ENCODE results near the gene VOPP1. TPM values are rescaled to one million over a fixed set of nuclear protein-coding genes. Genes with fewer than 3 reads are reported as not detected.

The VOPP1 gene
- total and polyA plus RNA-seq, 2 of the 13 experiments (the other 11 are each of a cell fraction or from before 2014, with no cell fraction given), result 21.8 to 55.3 TPM

DNA sequence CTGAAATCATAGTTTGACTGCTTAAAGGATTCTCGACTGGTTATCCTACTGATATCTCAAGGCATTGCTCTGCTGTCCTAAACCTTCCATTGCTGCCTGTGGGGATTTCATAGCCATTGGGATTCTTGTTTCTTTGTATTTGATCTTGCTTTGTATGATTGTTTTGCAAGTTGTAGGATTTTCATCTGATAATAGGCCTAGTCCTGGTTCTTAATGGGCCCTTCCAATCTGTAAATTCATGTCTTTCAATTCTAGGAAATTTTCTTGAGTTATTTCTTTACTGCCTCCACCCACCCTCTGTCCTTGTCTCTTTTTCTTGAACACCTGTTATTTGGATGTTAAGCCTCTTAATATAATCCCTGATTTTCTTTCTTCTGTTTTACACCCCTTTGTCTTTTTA, 134.9 kb downstream of the VOPP1 start:
- TF ChIP-seq MEF2D (CRISPR knock-in tag; IDR thresholded peaks at IDR 0.05) (no peak), ZNF282 (IDR thresholded peaks at IDR 0.05; ENCODE audit: partially characterized antibody) (no peak), ZNF781 (CRISPR knock-in tag; IDR thresholded peaks at IDR 0.05; ENCODE audit: borderline replicate concordance, not compliant biosample characterization) (no peak), ZNF234 (CRISPR knock-in tag; conservative IDR thresholded peaks at IDR 0.05) (no peak), ZNF10 (CRISPR knock-in tag; IDR thresholded peaks at IDR 0.05; ENCODE audit: borderline replicate concordance, low read depth) (no peak), ZNF773 (CRISPR knock-in tag; IDR thresholded peaks at IDR 0.05; ENCODE audit: borderline replicate concordance) (no peak), STAG1 (CRISPR knock-in tag; IDR thresholded peaks at IDR 0.05) (no peak), ZNF101 (CRISPR knock-in tag; IDR thresholded peaks at IDR 0.05; ENCODE audit: borderline replicate concordance, low read depth) (no peak)
- CTCF ChIA-PET (ENCODE audit: low intra/inter-chr PET ratio, low total read pairs), result no interaction called here
- ATAC-seq (no peak), FAIRE-seq (no peak), DNase-seq (ENCODE audit: low spot score) (no peak)
- Histone ChIP-seq H3K4me2 (ENCODE audit: low read depth, low read length) (no peak overlapping the region), H3K9ac (ENCODE audit: insufficient read depth, low read depth, low read length) (no peak overlapping the region), H3K27ac (ENCODE audit: extremely low read length, insufficient read depth, low read length) (no peak overlapping the region), H3K27me3 (ENCODE audit: control insufficient read depth in 1 of 2, insufficient read depth in 2 of 2, low read length in 2 of 2) (no peaks in the 10 kb centered on the region), H3K36me3 (replicated peaks in 1 of 2; ENCODE audit: control insufficient read depth in 1 of 2, insufficient read depth in 2 of 2, low read length in 2 of 2) (no peaks in the 10 kb centered on the region; a peak in 1 of 5 replicates), H3K4me3 (replicated peaks in 1 of 3; ENCODE audit: insufficient read depth in 1 of 3, low read depth in 2 of 3, low read length in 3 of 3) (no peak overlapping the region), H3K9me3 (ENCODE audit: low read length) (no peaks in the 10 kb centered on the region), H3K79me2 (ENCODE audit: insufficient read depth, low read length) (no peaks in the 10 kb centered on the region), H3K4me1 (ENCODE audit: insufficient read depth, low read length) (peaks cover 6% of the 10 kb centered on the region; the same call in 1 of the 2 replicates), H4K20me1 (ENCODE audit: insufficient read depth, low read length) (no peaks in the 10 kb centered on the region), H2AFZ (ENCODE audit: low read length) (no peak overlapping the region)
- in situ Hi-C loops (cut with HindIII; ENCODE audit: extremely low pct_ligation_motif_present, low pct_unique_long_range_greater_than_20kb), result loop anchor here (10.0 kb wide), 1 partner anchor 157 kb away; no protein-coding TSS in a partner anchor
- intact Hi-C loops (cut with micrococcal nuclease; ENCODE audit: unreplicated experiment), result no loop called here
- no TSS peak for BruUV-seq (replicated peaks)
- 100% methylated on average over 1 of the region's 1 CpG for WGBS (ENCODE audit: low lambda C conversion rate)
- POLR2A ChIA-PET, result no interaction called here

DNA sequence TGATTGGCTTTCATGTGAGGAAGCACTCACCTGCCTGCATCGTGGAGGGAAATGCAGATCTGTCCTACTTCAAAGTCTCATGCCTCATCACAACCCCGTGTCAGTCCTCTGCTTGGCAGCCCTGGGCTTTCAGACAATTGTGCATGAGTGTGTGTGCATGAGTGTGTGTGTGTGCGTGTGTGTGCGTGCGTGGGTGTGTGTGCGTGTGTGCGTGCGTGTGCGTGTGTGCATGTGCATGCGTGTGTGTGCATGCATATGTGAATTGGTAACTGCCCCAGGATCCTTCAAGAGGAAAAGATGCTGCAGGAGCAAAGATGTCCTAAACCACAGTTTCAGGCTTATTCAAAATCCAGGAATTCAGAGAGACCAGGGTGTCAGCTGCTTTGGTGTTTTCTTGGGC, 135.8 kb downstream of the VOPP1 start:
- intact Hi-C loops (cut with micrococcal nuclease; ENCODE audit: unreplicated experiment), result no loop called here
- Histone ChIP-seq H3K9me3 (ENCODE audit: low read length) (no peaks in the 10 kb centered on the region), H3K4me2 (ENCODE audit: low read depth, low read length) (no peak overlapping the region), H3K27ac (ENCODE audit: extremely low read length, insufficient read depth, low read length) (no peak overlapping the region), H3K36me3 (replicated peaks in 1 of 2; ENCODE audit: control insufficient read depth in 1 of 2, insufficient read depth in 2 of 2, low read length in 2 of 2) (peaks cover 1 to 2% of the 10 kb centered on the region in 2 experiments; a peak in 3 of 5 replicates), H3K4me1 (ENCODE audit: insufficient read depth, low read length) (peaks cover 6% of the 10 kb centered on the region; the same call in 1 of the 2 replicates), H3K9ac (ENCODE audit: insufficient read depth, low read depth, low read length) (no peak overlapping the region), H3K79me2 (ENCODE audit: insufficient read depth, low read length) (no peaks in the 10 kb centered on the region), H2AFZ (ENCODE audit: low read length) (no peak overlapping the region), H3K4me3 (replicated peaks in 1 of 3; ENCODE audit: insufficient read depth in 1 of 3, low read depth in 2 of 3, low read length in 3 of 3) (no peak overlapping the region), H3K27me3 (ENCODE audit: control insufficient read depth in 1 of 2, insufficient read depth in 2 of 2, low read length in 2 of 2) (no peaks in the 10 kb centered on the region), H4K20me1 (ENCODE audit: insufficient read depth, low read length) (no peaks in the 10 kb centered on the region)
- no peak for FAIRE-seq
- in situ Hi-C loops (cut with HindIII; ENCODE audit: extremely low pct_ligation_motif_present, low pct_unique_long_range_greater_than_20kb), result loop anchor here (10.0 kb wide), 1 partner anchor 158 kb away; no protein-coding TSS in a partner anchor
- BruUV-seq (replicated peaks), result no TSS peak
- no peak for DNase-seq (ENCODE audit: low spot score)
- WGBS (ENCODE audit: low lambda C conversion rate), result 90% methylated on average over 10 of the region's 10 CpGs
- POLR2A ChIA-PET, result no interaction called here
- CTCF ChIA-PET (ENCODE audit: low intra/inter-chr PET ratio, low total read pairs), result no interaction called here
- ATAC-seq, result no peak
- TF ChIP-seq, protein P1, sequence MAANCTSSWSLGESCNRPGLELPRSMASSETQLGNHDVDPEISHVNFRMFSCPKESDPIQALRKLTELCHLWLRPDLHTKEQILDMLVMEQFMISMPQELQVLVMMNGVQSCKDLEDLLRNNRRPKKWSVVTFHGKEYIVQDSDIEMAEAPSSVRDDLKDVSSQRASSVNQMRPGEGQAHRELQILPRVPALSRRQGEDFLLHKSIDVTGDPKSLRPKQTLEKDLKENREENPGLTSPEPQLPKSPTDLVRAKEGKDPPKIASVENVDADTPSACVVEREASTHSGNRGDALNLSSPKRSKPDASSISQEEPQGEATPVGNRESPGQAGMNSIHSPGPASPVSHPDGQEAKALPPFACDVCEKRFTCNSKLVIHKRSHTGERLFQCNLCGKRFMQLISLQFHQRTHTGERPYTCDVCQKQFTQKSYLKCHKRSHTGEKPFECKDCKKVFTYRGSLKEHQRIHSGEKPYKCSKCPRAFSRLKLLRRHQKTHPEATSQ (CRISPR knock-in tag; IDR thresholded peaks at IDR 0.05; ENCODE audit: borderline replicate concordance), result no peak
- TF ChIP-seq, protein P2, sequence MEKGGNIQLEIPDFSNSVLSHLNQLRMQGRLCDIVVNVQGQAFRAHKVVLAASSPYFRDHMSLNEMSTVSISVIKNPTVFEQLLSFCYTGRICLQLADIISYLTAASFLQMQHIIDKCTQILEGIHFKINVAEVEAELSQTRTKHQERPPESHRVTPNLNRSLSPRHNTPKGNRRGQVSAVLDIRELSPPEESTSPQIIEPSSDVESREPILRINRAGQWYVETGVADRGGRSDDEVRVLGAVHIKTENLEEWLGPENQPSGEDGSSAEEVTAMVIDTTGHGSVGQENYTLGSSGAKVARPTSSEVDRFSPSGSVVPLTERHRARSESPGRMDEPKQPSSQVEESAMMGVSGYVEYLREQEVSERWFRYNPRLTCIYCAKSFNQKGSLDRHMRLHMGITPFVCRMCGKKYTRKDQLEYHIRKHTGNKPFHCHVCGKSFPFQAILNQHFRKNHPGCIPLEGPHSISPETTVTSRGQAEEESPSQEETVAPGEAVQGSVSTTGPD (CRISPR knock-in tag; IDR thresholded peaks at IDR 0.05), result no peak
- TF ChIP-seq ADNP (CRISPR knock-in tag; IDR thresholded peaks at IDR 0.05), result no peak
- no peak for TF ChIP-seq KLF15 (CRISPR knock-in tag; IDR thresholded peaks at IDR 0.05; ENCODE audit: borderline replicate concordance)
- no peak for TF ChIP-seq FOXO1 (CRISPR knock-in tag; IDR thresholded peaks at IDR 0.05)
- TF ChIP-seq ZNF10 (CRISPR knock-in tag; IDR thresholded peaks at IDR 0.05; ENCODE audit: borderline replicate concordance, low read depth), result no peak
- no peak for TF ChIP-seq PITX1 (CRISPR knock-in tag; IDR thresholded peaks at IDR 0.05)
- no peak for TF ChIP-seq ZNF337 (CRISPR knock-in tag; IDR thresholded peaks at IDR 0.05; ENCODE audit: borderline replicate concordance, low read depth)
- TF ChIP-seq CBX1 (IDR thresholded peaks at IDR 0.05; ENCODE audit: low read depth), result no peak
- TF ChIP-seq PHF20 (CRISPR knock-in tag; IDR thresholded peaks at IDR 0.05), result no peak

Measured in HepG2 (cell line).